Measurements from ENCODE around the gene MAPK14.

DNA sequence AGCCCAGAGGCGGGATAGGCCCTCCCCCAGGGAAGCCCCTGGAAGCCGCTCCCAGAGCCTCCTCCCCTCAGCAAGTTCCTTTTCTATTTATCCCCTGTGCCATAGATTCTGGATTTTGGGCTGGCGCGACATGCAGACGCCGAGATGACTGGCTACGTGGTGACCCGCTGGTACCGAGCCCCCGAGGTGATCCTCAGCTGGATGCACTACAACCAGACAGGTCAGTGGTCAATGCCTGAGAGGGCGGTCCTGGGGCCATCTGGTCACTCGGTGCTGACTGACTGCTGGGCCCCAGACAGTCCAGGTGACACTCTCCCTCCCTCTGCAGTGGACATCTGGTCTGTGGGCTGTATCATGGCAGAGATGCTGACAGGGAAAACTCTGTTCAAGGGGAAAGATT, 108.9 kb downstream of the MAPK14 start:
- TF ChIP-seq, protein P1, sequence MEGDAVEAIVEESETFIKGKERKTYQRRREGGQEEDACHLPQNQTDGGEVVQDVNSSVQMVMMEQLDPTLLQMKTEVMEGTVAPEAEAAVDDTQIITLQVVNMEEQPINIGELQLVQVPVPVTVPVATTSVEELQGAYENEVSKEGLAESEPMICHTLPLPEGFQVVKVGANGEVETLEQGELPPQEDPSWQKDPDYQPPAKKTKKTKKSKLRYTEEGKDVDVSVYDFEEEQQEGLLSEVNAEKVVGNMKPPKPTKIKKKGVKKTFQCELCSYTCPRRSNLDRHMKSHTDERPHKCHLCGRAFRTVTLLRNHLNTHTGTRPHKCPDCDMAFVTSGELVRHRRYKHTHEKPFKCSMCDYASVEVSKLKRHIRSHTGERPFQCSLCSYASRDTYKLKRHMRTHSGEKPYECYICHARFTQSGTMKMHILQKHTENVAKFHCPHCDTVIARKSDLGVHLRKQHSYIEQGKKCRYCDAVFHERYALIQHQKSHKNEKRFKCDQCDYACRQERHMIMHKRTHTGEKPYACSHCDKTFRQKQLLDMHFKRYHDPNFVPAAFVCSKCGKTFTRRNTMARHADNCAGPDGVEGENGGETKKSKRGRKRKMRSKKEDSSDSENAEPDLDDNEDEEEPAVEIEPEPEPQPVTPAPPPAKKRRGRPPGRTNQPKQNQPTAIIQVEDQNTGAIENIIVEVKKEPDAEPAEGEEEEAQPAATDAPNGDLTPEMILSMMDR (IDR thresholded peaks at IDR 0.05), result no peak
- TF ChIP-seq EZH2 (IDR thresholded peaks at IDR 0.05), result no peak

Measured in neural progenitor cell (in vitro differentiated cells).